ENCODE results near the gene SMIM33.
"Not testable (repeated sequence)": the region's sequence is repeated elsewhere in the genome, so short reads cannot be mapped to it uniquely, and the experiment has no call there.

The SMIM33 gene

GRCh38 chr5:139486201-139486600, 15.4 kb downstream of the SMIM33 start:
- DNase-seq = no peak

GRCh38 chr5:139488260-139488659, 17.5 kb downstream of the SMIM33 start:
- no peak for DNase-seq

GRCh38 chr5:139492700-139493192, 21.9 kb downstream of the SMIM33 start:
- no peak for DNase-seq

GRCh38 chr5:139494256-139494655, 23.5 kb downstream of the SMIM33 start:
- no peak for DNase-seq

GRCh38 chr5:139494832-139495231, 24.0 kb downstream of the SMIM33 start:
- no peak for DNase-seq

GRCh38 chr5:139495638-139496435, 25.0 kb downstream of the SMIM33 start:
- no peak for DNase-seq

- DNase-seq = no peak
These were observed 30.6 kb downstream of the SMIM33 start for GRCh38 chr5:139501381-139501780.

- DNase-seq = not testable (repeated sequence)
These were observed 32.4 kb downstream of the SMIM33 start for GRCh38 chr5:139503036-139503817.

GRCh38 chr5:139503879-139504278, 33.1 kb downstream of the SMIM33 start:
- DNase-seq = not testable (repeated sequence)

GRCh38 chr5:139504722-139505121, 33.9 kb downstream of the SMIM33 start:
- DNase-seq = not testable (repeated sequence)

GRCh38 chr5:139512786-139513390, 42.1 kb downstream of the SMIM33 start:
- DNase-seq = no peak

GRCh38 chr5:139513434-139513833, 42.6 kb downstream of the SMIM33 start:
- DNase-seq = not testable (repeated sequence)

- DNase-seq = no peak
These were observed 43.2 kb downstream of the SMIM33 start for GRCh38 chr5:139513852-139514485.

- no peak for DNase-seq
These were observed 43.7 kb downstream of the SMIM33 start for GRCh38 chr5:139514486-139514856.

GRCh38 chr5:139517683-139518564, 47.1 kb downstream of the SMIM33 start:
- peak; percentile 51 for DNase-seq

All from NCI-H1436 treated with DMSO at 0.1 percent for 48 hours (cell line).